Measurements from ENCODE around the gene KCNJ15.
A peak's percentile ranks its signal among the peaks of the same experiment; 100 is the strongest.

Gene KCNJ15

GRCh38 chr21:38307771-38308531, 51.2 kb downstream of the KCNJ15 start:
- no peak overlapping the region for H3K4me3 ChIP-seq (ENCODE audit: control insufficient read depth, low read depth, low read length)
- no peak for TF ChIP-seq CTCF (IDR thresholded peaks at IDR 0.05; ENCODE audit: control insufficient read depth, insufficient read depth, low read depth, low read length, missing control alignments)
- no peak for DNase-seq (ENCODE audit: low read depth)

GRCh38 chr21:38308532-38309119, 51.8 kb downstream of the KCNJ15 start:
- H3K4me3 ChIP-seq (ENCODE audit: control insufficient read depth, low read depth, low read length), result no peak overlapping the region

GRCh38 chr21:38310646-38311485, 54.1 kb downstream of the KCNJ15 start:
- TF ChIP-seq CTCF (IDR thresholded peaks at IDR 0.05; ENCODE audit: control insufficient read depth, insufficient read depth, low read depth, low read length, missing control alignments), result no peak
- DNase-seq (ENCODE audit: low read depth), result peak; percentile 76
- no peak overlapping the region for H3K4me3 ChIP-seq (ENCODE audit: control insufficient read depth, low read depth, low read length)

More at GRCh38 chr21:38308532-38309119, 51.8 kb downstream of the KCNJ15 start:
- DNase-seq (ENCODE audit: low read depth), result no peak
- no peak for TF ChIP-seq CTCF (IDR thresholded peaks at IDR 0.05; ENCODE audit: control insufficient read depth, insufficient read depth, low read depth, low read length, missing control alignments)

- no peak for DNase-seq (ENCODE audit: low read depth)
These were observed 55.0 kb downstream of the KCNJ15 start for GRCh38 chr21:38311765-38312164.

GRCh38 chr21:38312822-38313221, 56.0 kb downstream of the KCNJ15 start:
- H3K4me3 ChIP-seq (ENCODE audit: control insufficient read depth, low read depth, low read length), result no peak overlapping the region
- no peak for DNase-seq (ENCODE audit: low read depth)
- no peak for TF ChIP-seq CTCF (IDR thresholded peaks at IDR 0.05; ENCODE audit: control insufficient read depth, insufficient read depth, low read depth, low read length, missing control alignments)

More at GRCh38 chr21:38311765-38312164, 55.0 kb downstream of the KCNJ15 start:
- TF ChIP-seq CTCF (IDR thresholded peaks at IDR 0.05; ENCODE audit: control insufficient read depth, insufficient read depth, low read depth, low read length, missing control alignments), result no peak
- no peak overlapping the region for H3K4me3 ChIP-seq (ENCODE audit: control insufficient read depth, low read depth, low read length)

- no peak for DNase-seq (ENCODE audit: low read depth)
- no peak overlapping the region for H3K4me3 ChIP-seq (ENCODE audit: control insufficient read depth, low read depth, low read length)
- TF ChIP-seq CTCF (IDR thresholded peaks at IDR 0.05; ENCODE audit: control insufficient read depth, insufficient read depth, low read depth, low read length, missing control alignments), result no peak
These were observed 57.8 kb downstream of the KCNJ15 start for GRCh38 chr21:38314558-38314957.

Data from AG09309 (cell line).